Erythroblast (primary cell): Measurements from ENCODE around the gene AUP1.

Experiments used
- GATA1 ChIP-seq: IDR thresholded peaks from 2 replicates; pipeline ENCODE4 v1.6.1; 2011; ENCODE audit warnings: low read depth, mild to moderate bottlenecking, control low read depth, low read length, moderate library complexity
- POLR2A ChIP-seq: IDR thresholded peaks from 2 replicates; pipeline ENCODE4 v1.6.1; 2011; ENCODE audit warnings: mild to moderate bottlenecking, low read length

GRCh38 chr2:74576863-74577229 is 47.3 kb upstream of the AUP1 start:
- TF ChIP-seq POLR2A (no peak), GATA1 (no peak)
